ENCODE measurements around the gene CAPG. TPM values are rescaled to one million over a fixed set of nuclear protein-coding genes. Genes with fewer than 3 reads are reported as not detected.

CAPG gene
- total RNA-seq, 6 experiments from 2014 or later = 10.7 to 49.6 (median 13.6) TPM

GRCh38 chr2:85377083-85377482 is 33.1 kb downstream of the CAPG start:
- Mint-ChIP-seq H3K36me3 (ENCODE audit: low read depth) (peaks cover 45% of the 10 kb centered on the region), H3K27ac (no peak overlapping the region), H3K4me3 (no peak overlapping the region), H3K4me1 (ENCODE audit: low read depth) (peaks cover 9% of the 10 kb centered on the region), H3K27me3 (ENCODE audit: insufficient read depth) (no peaks in the 10 kb centered on the region; the same call in 1 of the 2 replicates), H3K9me3 (no peaks in the 10 kb centered on the region)
- DNase-seq = no peak
- no peak for TF ChIP-seq CTCF (IDR thresholded peaks at IDR 0.05)

GRCh38 chr2:85376291-85377065 is 33.7 kb downstream of the CAPG start:
- DNase-seq = no peak
- Mint-ChIP-seq H3K9me3 (no peaks in the 10 kb centered on the region), H3K4me1 (ENCODE audit: low read depth) (peaks cover 9% of the 10 kb centered on the region), H3K36me3 (ENCODE audit: low read depth) (peaks cover 46% of the 10 kb centered on the region), H3K27ac (no peak overlapping the region), H3K4me3 (no peak overlapping the region), H3K27me3 (ENCODE audit: insufficient read depth) (no peaks in the 10 kb centered on the region; the same call in 1 of the 2 replicates)
- TF ChIP-seq CTCF (IDR thresholded peaks at IDR 0.05) = no peak

- no peak overlapping the region for H3K27ac Mint-ChIP-seq
Measured at GRCh38 chr2:85371045-85371444, 39.1 kb downstream of the CAPG start.

GRCh38 chr2:85369500-85369899 is 40.7 kb downstream of the CAPG start:
- Mint-ChIP-seq H3K9me3 (no peaks in the 10 kb centered on the region), H3K27ac (no peak overlapping the region), H3K4me1 (ENCODE audit: low read depth) (no peaks in the 10 kb centered on the region), H3K4me3 (no peak overlapping the region), H3K36me3 (ENCODE audit: low read depth) (peaks cover 13% of the 10 kb centered on the region), H3K27me3 (ENCODE audit: insufficient read depth) (no peaks in the 10 kb centered on the region; the same call in 1 of the 2 replicates)
- DNase-seq = no peak
- no peak for TF ChIP-seq CTCF (IDR thresholded peaks at IDR 0.05)

More at GRCh38 chr2:85371045-85371444, 39.1 kb downstream of the CAPG start:
- DNase-seq = no peak
- H3K27me3 Mint-ChIP-seq (ENCODE audit: insufficient read depth) = no peaks in the 10 kb centered on the region; the same call in 1 of the 2 replicates
- H3K4me3 Mint-ChIP-seq = no peak overlapping the region
- peaks cover 16% of the 10 kb centered on the region for H3K36me3 Mint-ChIP-seq (ENCODE audit: low read depth)
- no peaks in the 10 kb centered on the region for H3K9me3 Mint-ChIP-seq
- TF ChIP-seq CTCF (IDR thresholded peaks at IDR 0.05) = no peak
- peaks cover 9% of the 10 kb centered on the region for H3K4me1 Mint-ChIP-seq (ENCODE audit: low read depth)

- Mint-ChIP-seq H3K9me3 (no peaks in the 10 kb centered on the region), H3K27ac (no peak overlapping the region), H3K4me3 (no peak overlapping the region), H3K4me1 (ENCODE audit: low read depth) (no peaks in the 10 kb centered on the region), H3K27me3 (ENCODE audit: insufficient read depth) (no peaks in the 10 kb centered on the region; the same call in 1 of the 2 replicates), H3K36me3 (ENCODE audit: low read depth) (peaks cover 11% of the 10 kb centered on the region)
- no peak for TF ChIP-seq CTCF (IDR thresholded peaks at IDR 0.05)
- no peak for DNase-seq
Measured at GRCh38 chr2:85368921-85369320, 41.2 kb downstream of the CAPG start.
